Measurements from ENCODE around the gene RYR1. TPM values are rescaled to one million over a fixed set of nuclear protein-coding genes. Genes with fewer than 3 reads are reported as not detected.

Gene RYR1
- total RNA-seq, 1 experiment from 2014 or later = 4.1 TPM

DNA sequence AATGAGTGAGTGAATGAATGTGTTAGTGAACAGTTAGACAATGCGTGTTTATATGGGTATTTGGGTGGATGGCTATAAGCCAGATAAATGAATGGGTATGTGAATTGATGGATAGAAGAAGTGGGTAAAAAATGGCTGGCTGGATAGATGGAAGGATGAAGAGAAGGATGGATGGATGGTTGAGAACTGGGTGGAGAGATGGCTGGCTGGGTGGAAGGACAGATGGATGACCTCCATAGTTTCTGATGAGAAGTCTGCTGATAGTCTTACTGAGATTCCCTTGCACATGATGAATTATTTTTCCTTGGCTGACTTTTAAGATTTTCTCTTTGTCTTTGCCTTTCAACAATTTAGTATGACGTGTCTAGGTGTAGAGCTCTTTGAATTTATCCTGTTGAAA lies 57.4 kb downstream of the RYR1 start:
- Histone ChIP-seq H3K9me2 (ENCODE audit: insufficient read depth) (no peaks in the 10 kb centered on the region), H2AFZ (ENCODE audit: low read depth, low read length, poor library complexity, severe bottlenecking) (no peak overlapping the region), H3K27me3 (ENCODE audit: insufficient read depth, low read length) (no peaks in the 10 kb centered on the region), H3K4me3 (replicated peaks in 1 of 2; ENCODE audit: low read depth in 1 of 2, low read length in 2 of 2) (no peak overlapping the region), H3K4me1 (ENCODE audit: control insufficient read depth in 1 of 2, insufficient read depth in 2 of 2, low read length in 2 of 2) (no peaks in the 10 kb centered on the region), H3K4me2 (ENCODE audit: low read length) (no peak overlapping the region), H3K9ac (ENCODE audit: low read length) (no peak overlapping the region), H3K36me3 (ENCODE audit: control insufficient read depth in 1 of 2, insufficient read depth in 2 of 2, low read length in 2 of 2) (no peaks in the 10 kb centered on the region), H3K9me3 (ENCODE audit: control insufficient read depth in 1 of 2, insufficient read depth in 1 of 2, low read depth in 1 of 2, low read length in 2 of 2) (no peaks in the 10 kb centered on the region), H3K79me2 (ENCODE audit: insufficient read depth, low read length) (no peaks in the 10 kb centered on the region), H3K27ac (ENCODE audit: low read depth, low read length) (no peak overlapping the region), H4K20me1 (ENCODE audit: insufficient read depth) (no peaks in the 10 kb centered on the region)
- DNase-seq (ENCODE audit: low read depth, low spot score) = no peak
- no TSS peak for BruUV-seq (replicated peaks)
- intact Hi-C loops (cut with micrococcal nuclease) = no loop called here
- TF ChIP-seq TCF7L2 (IDR thresholded peaks at IDR 0.05; ENCODE audit: borderline replicate concordance, extremely low read depth, insufficient read depth, insufficient read length) (no peak), ELF1 (IDR thresholded peaks at IDR 0.05; ENCODE audit: borderline replicate concordance, low read depth) (no peak), CEBPB (IDR thresholded peaks at IDR 0.05; ENCODE audit: low read depth) (no peak), FOSL1 (IDR thresholded peaks at IDR 0.05; ENCODE audit: low read depth) (no peak), ZNF274 (IDR thresholded peaks at IDR 0.05; ENCODE audit: low read depth, low read length) (no peak), SIN3A (IDR thresholded peaks at IDR 0.05; ENCODE audit: low read depth) (no peak)
- TF ChIP-seq, protein P1, sequence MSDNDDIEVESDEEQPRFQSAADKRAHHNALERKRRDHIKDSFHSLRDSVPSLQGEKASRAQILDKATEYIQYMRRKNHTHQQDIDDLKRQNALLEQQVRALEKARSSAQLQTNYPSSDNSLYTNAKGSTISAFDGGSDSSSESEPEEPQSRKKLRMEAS (IDR thresholded peaks at IDR 0.05) = no peak
- ChIA-PET RAD21 (ENCODE audit: low non-redundant PET in 1 of 2, low total read pairs in 2 of 2, uncharacterized antibody in 2 of 2, unreplicated experiment in 2 of 2) (no interaction called here), POLR2A (no interaction called here), CTCF (no interaction called here)
- no peak for ATAC-seq

DNA sequence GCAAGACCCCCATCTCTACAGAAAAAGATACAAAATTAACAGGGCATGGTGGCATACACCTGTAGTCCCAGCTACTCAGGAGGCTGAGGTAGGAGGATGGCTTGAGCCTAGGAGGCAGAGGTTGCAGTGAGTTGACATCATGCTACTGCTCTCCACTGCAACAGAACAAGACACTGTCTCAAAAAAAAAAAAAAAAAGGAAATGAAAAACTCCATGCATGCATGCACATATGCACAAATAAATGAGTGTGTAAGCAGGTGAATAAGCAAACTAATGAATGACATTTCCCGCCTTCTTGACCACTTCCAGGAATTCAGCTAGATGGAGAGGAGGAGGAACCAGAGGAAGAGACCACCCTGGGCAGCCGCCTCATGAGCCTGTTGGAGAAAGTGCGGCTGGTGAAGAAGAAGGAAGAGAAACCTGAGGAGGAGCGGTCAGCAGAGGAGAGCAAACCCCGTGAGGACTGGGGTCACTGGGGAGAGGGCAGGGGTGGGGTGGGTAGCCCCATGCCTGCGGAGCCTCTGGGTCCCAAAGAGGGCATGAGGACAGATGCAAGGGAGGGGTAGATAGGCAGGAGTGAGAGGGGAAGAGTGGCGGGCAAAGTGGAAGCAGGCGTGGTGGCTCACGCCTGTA lies 58.8 kb downstream of the RYR1 start:
- Histone ChIP-seq H2AFZ (ENCODE audit: low read depth, low read length, poor library complexity, severe bottlenecking) (no peak overlapping the region), H3K79me2 (ENCODE audit: insufficient read depth, low read length) (no peaks in the 10 kb centered on the region), H3K4me1 (ENCODE audit: control insufficient read depth in 1 of 2, insufficient read depth in 2 of 2, low read length in 2 of 2) (peaks cover 0 to 9% of the 10 kb centered on the region in 2 experiments; a peak in 1 of 4 replicates), H3K4me3 (replicated peaks in 1 of 2; ENCODE audit: low read depth in 1 of 2, low read length in 2 of 2) (no peak overlapping the region), H3K36me3 (ENCODE audit: control insufficient read depth in 1 of 2, insufficient read depth in 2 of 2, low read length in 2 of 2) (no peaks in the 10 kb centered on the region), H3K4me2 (ENCODE audit: low read length) (no peak overlapping the region), H3K9ac (ENCODE audit: low read length) (no peak overlapping the region), H3K27me3 (ENCODE audit: insufficient read depth, low read length) (no peaks in the 10 kb centered on the region), H3K27ac (ENCODE audit: low read depth, low read length) (no peak overlapping the region), H3K9me3 (ENCODE audit: control insufficient read depth in 1 of 2, insufficient read depth in 1 of 2, low read depth in 1 of 2, low read length in 2 of 2) (no peaks in the 10 kb centered on the region), H4K20me1 (ENCODE audit: insufficient read depth) (no peaks in the 10 kb centered on the region), H3K9me2 (ENCODE audit: insufficient read depth) (no peaks in the 10 kb centered on the region)
- RAD21 ChIA-PET (ENCODE audit: low non-redundant PET in 1 of 2, low total read pairs in 2 of 2, uncharacterized antibody in 2 of 2, unreplicated experiment in 2 of 2) = no interaction called here
- BruUV-seq (replicated peaks) = no TSS peak
- intact Hi-C loops (cut with micrococcal nuclease) = no loop called here
- TF ChIP-seq, protein P1 (IDR thresholded peaks at IDR 0.05) = no peak
- DNase-seq (ENCODE audit: low read depth, low spot score) (no peak), ATAC-seq (no peak)
- CTCF ChIA-PET = no interaction called here
- POLR2A ChIA-PET = no interaction called here

Data from HCT116 (cell line).